HepG2 (cell line): ENCODE results near the gene SLIT1. TPM values are rescaled to one million over a fixed set of nuclear protein-coding genes. Genes with fewer than 3 reads are reported as not detected.

Experiments used
- AHDC1 ChIP-seq: sonication (generic); formaldehyde crosslinking; IDR thresholded peaks from 2 replicates; pipeline ENCODE4 v1.5.1; 2020; ENCODE audit warnings: mild to moderate bottlenecking, missing genetic modification reagents, borderline replicate concordance
- ATF2 ChIP-seq: sonication (generic); formaldehyde crosslinking; IDR thresholded peaks from 2 replicates; pipeline ENCODE4 v1.4.0; 2020; ENCODE audit warnings: missing genetic modification reagents
- KLF9 ChIP-seq: IDR thresholded peaks from 2 replicates; pipeline ENCODE4 v1.6.1; 2016; ENCODE audit warnings: low read depth
- MIXL1 ChIP-seq: IDR thresholded peaks from 2 replicates; pipeline ENCODE4 v1.6.1; 2016
- PHF20 ChIP-seq: sonication (generic); formaldehyde crosslinking; IDR thresholded peaks from 2 replicates; pipeline ENCODE4 v1.5.0; 2020; ENCODE audit warnings: mild to moderate bottlenecking, missing genetic modification reagents
- REXO4 ChIP-seq: sonication (generic); formaldehyde crosslinking; IDR thresholded peaks from 2 replicates; pipeline ENCODE4 v1.8.0; 2022; ENCODE audit warnings: missing genetic modification reagents, mild to moderate bottlenecking, borderline replicate concordance
- TFAP4 ChIP-seq: sonication (generic); IDR thresholded peaks from 2 replicates; pipeline ENCODE4 v1.6.1; 2016; ENCODE audit warnings: low read depth, borderline replicate concordance
- ZBTB4 ChIP-seq: sonication (generic); formaldehyde crosslinking; IDR thresholded peaks from 2 replicates; pipeline ENCODE4 v1.4.0; 2020; ENCODE audit warnings: missing genetic modification reagents, mild to moderate bottlenecking, borderline replicate concordance
- ZFAT ChIP-seq: sonication (generic); formaldehyde crosslinking; conservative IDR thresholded peaks from 2 replicates; pipeline ENCODE4 v1.8.1; 2023; ENCODE audit warnings: missing genetic modification reagents, inconsistent platforms
- ZNF253 ChIP-seq: sonication (generic); formaldehyde crosslinking; IDR thresholded peaks from 2 replicates; pipeline ENCODE4 v1.8.0; 2022; ENCODE audit warnings: mild to moderate bottlenecking, missing genetic modification reagents, borderline replicate concordance
- ZNF326 ChIP-seq: sonication (generic); formaldehyde crosslinking; IDR thresholded peaks from 2 replicates; pipeline ENCODE4 v1.4.0; 2020; ENCODE audit warnings: missing genetic modification reagents, borderline replicate concordance
- ZNF367 ChIP-seq: sonication (generic); formaldehyde crosslinking; IDR thresholded peaks from 2 replicates; pipeline ENCODE4 v1.4.0; 2020; ENCODE audit warnings: missing genetic modification reagents, borderline replicate concordance
- ZNF7 ChIP-seq: IDR thresholded peaks from 2 replicates; pipeline ENCODE4 v1.6.1; 2016; ENCODE audit warnings: missing biosample characterization, missing genetic modification reagents
- ZNF749 ChIP-seq: sonication (generic); formaldehyde crosslinking; IDR thresholded peaks from 2 replicates; pipeline ENCODE4 v1.8.0; 2022; ENCODE audit warnings: mild to moderate bottlenecking, missing genetic modification reagents, moderate library complexity, borderline replicate concordance
- polyA plus RNA-seq, 8 experiments: library from polyadenylated mRNA; depleted of rRNA in 3 of 8; stranded (reverse) in 7 of 8; unstranded in 1 of 8; fragments of >200 nt; fragmentation: Illumina TruSeq in 4 of 8; extraction: Trizol in 4 of 8; gene quantifications; 2 replicates each; pipeline versions ENCODE4 v1.2.1 to v1.2.3, GENCODE V29; 2011 to 2016; ENCODE audit warnings: low read depth in 4 of 8, missing spikeins in 1 of 8, mixed read lengths in 1 of 8; ENCODE audit not compliant: insufficient read depth in 1 of 8
- total RNA-seq, 5 experiments: library from RNA; depleted of rRNA; stranded (reverse); fragments of >200 nt; fragmentation: Illumina TruSeq; extraction: Trizol; gene quantifications; 2 replicates each; pipeline ENCODE4 v1.2.3, GENCODE V29; 2016; ENCODE audit warnings: low read depth in 1 of 5
- TF ChIP-seq, protein P1 (sequence below): sonication (generic); formaldehyde crosslinking; IDR thresholded peaks from 2 replicates; pipeline ENCODE4 v1.4.0; 2020; ENCODE audit warnings: mild to moderate bottlenecking, missing genetic modification reagents

Gene SLIT1
- total and polyA plus RNA-seq, 2 of the 13 experiments (the other 11 are each of a cell fraction or from before 2014, with no cell fraction given): 0.09 to 0.33 TPM

GRCh38 chr10:97081621-97082235 is 104.0 kb downstream of the SLIT1 start (continued):
- TF ChIP-seq, protein P1, sequence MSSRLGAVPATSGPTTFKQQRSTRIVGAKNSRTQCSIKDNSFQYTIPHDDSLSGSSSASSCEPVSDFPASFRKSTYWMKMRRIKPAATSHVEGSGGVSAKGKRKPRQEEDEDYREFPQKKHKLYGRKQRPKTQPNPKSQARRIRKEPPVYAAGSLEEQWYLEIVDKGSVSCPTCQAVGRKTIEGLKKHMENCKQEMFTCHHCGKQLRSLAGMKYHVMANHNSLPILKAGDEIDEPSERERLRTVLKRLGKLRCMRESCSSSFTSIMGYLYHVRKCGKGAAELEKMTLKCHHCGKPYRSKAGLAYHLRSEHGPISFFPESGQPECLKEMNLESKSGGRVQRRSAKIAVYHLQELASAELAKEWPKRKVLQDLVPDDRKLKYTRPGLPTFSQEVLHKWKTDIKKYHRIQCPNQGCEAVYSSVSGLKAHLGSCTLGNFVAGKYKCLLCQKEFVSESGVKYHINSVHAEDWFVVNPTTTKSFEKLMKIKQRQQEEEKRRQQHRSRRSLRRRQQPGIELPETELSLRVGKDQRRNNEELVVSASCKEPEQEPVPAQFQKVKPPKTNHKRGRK (CRISPR knock-in tag): no peak
- TF ChIP-seq ZNF326 (no peak), ZBTB4 (CRISPR knock-in tag) (peak; percentile 82; the same call in 1 of the 2 replicates), ZFAT (CRISPR knock-in tag) (0 out of 2 replicates have a peak, but pooled peaks have one; percentile 88), PHF20 (CRISPR knock-in tag) (peak; percentile 62), ATF2 (CRISPR knock-in tag) (peak; percentile 88; the same call in 1 of the 2 replicates), MIXL1 (CRISPR knock-in tag) (peak; percentile 94), ZNF367 (CRISPR knock-in tag) (peak; percentile 93; the same call in 1 of the 2 replicates), AHDC1 (CRISPR knock-in tag) (no peak), KLF9 (CRISPR knock-in tag) (peak; percentile 76; the same call in 1 of the 2 replicates), ZNF749 (peak; percentile 96), REXO4 (CRISPR knock-in tag) (no peak), ZNF253 (CRISPR knock-in tag) (peak; percentile 58; the same call in 1 of the 2 replicates), ZNF7 (CRISPR knock-in tag) (peak; percentile 48; the same call in 1 of the 2 replicates), TFAP4 (no peak)
